GM12873 (cell line): ENCODE data around the gene HCCS.

ENCODE experiments used
- TF ChIP-seq, protein P1 (sequence below): IDR thresholded peaks from 2 replicates; pipeline ENCODE4 v1.5.1; 2012; ENCODE audit warnings: low read depth, mild to moderate bottlenecking, moderate library complexity, low read length, control low read depth; ENCODE audit not compliant: insufficient read depth; ENCODE audit errors: missing control alignments

The HCCS gene

DNA sequence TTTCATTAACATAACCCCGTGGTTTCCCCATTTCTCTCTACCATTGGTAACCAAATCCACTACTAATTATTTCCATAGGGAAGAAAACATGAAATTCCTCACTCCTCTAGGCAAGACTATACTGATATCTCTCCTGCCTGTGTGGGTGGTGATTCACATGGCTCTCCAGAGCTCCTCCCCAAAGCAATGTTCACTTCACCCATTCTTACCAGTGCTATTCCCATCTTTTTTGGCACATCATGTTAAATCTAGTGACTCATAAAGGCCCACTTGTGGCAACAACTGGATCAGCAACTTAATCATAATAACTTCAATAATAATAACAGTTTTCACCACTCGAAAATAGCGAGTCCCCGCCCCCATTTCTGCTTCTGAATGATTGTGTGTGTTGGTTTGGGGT, 6.1 kb upstream of the HCCS start:
- TF ChIP-seq, protein P1, sequence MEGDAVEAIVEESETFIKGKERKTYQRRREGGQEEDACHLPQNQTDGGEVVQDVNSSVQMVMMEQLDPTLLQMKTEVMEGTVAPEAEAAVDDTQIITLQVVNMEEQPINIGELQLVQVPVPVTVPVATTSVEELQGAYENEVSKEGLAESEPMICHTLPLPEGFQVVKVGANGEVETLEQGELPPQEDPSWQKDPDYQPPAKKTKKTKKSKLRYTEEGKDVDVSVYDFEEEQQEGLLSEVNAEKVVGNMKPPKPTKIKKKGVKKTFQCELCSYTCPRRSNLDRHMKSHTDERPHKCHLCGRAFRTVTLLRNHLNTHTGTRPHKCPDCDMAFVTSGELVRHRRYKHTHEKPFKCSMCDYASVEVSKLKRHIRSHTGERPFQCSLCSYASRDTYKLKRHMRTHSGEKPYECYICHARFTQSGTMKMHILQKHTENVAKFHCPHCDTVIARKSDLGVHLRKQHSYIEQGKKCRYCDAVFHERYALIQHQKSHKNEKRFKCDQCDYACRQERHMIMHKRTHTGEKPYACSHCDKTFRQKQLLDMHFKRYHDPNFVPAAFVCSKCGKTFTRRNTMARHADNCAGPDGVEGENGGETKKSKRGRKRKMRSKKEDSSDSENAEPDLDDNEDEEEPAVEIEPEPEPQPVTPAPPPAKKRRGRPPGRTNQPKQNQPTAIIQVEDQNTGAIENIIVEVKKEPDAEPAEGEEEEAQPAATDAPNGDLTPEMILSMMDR, result no peak

DNA sequence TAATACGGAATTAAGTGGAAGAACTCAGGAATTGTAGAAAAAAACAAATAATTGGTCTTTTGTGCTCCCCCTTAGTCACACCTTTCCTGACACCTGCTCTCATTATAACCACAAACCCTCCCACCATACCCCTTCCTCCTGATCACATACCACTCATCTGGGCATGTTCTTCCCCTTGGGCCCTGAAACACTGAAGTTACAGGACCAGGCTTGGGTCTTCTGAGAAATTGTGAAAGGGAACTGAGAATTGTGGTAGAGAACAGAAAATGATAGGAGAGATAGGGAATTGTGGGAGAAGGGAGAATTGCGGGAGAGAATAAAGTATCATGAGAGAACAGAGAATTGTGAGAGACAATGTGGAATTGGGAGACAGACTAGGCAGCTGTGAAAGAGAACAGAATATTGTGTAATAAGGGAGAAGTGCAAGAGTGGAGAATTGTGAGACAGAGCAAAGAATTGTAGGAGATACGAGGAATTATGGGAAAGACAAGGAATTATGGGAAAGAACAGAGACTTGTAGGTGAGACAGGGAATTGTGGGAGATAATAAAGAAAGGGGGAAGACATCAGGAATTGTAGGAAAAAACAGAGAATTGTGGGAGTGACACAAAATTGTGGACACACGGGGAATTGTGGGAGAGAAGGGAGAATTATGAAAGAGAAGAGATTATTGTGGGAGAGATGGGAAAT, 2.7 kb upstream of the HCCS start:
- TF ChIP-seq, protein P1, result no peak

DNA sequence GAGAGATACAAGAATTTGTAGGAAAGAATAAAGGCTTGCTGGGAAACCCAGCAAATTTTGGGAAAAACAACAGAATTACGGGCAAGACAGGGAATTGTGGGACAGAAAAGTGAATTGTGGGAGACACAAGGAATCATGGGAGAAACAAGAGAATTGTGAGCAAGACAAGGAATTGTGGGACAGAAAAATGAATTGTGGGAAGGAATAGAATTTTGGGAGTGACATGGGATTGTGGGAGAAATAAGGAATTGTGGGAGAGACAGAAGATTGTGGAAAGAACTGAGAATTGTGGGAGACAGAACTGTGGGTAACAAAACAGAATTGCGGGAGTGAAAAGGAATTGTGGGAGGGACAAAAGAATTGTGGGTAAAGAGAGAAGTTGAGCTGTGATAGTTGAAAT, 1.2 kb upstream of the HCCS start:
- TF ChIP-seq, protein P1, result no peak

DNA sequence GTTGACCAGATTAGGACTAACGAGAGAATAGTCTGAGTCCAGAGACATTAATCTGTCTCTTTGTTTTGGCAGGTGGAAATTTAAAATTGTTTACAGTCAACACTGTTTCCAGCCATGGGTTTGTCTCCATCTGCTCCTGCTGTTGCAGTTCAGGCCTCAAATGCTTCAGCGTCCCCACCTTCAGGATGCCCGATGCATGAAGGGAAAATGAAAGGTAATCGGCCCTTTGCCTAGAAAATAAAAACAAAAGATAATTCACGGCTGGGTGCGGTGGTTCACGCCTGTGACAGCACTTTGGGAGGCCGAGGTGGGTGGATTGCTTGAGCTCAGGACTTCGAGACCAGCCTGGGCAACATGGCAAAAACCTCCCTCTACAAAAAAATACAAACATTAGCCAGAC, 815 bp downstream of the HCCS start:
- TF ChIP-seq, protein P1, result no peak

DNA sequence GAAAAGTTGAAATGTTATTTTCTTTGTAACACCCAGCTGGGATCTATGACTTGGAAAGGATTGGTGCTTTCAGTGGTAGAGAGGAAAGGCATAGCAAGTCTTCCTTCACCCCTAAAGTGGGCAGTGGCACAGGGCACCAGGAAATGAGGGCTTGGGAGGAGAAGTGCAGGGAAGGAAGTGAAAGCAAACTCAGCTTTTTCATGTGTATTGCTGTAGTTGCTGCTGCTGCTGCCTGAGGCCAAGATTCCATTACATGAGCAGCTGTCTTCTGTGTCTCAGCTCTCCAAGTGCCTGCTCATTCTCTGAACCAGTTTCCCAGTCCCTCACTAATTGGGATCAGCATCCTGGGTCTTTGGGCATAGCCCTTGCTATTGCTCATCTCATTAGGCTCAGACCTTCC, 2.6 kb downstream of the HCCS start:
- TF ChIP-seq, protein P1, result no peak

DNA sequence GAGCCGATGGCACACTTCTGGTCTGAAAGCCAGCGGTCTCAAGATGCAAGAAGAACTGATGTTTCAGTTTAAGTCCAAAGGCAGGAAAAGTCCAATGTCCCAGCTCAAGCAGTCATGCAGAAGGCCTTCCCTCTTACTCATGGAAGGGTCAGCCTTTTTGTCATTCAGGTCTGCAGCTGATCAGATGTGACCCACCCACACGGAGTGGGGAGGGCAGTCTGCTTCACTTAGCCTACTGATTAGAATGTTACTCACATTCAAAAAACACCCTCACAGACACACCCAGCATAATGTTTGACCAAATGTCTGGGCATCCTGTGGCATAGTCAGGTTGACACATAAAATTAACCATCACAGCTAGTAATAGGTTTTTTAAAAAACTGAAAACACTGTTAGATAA, 6.6 kb downstream of the HCCS start:
- TF ChIP-seq, protein P1, result no peak

DNA sequence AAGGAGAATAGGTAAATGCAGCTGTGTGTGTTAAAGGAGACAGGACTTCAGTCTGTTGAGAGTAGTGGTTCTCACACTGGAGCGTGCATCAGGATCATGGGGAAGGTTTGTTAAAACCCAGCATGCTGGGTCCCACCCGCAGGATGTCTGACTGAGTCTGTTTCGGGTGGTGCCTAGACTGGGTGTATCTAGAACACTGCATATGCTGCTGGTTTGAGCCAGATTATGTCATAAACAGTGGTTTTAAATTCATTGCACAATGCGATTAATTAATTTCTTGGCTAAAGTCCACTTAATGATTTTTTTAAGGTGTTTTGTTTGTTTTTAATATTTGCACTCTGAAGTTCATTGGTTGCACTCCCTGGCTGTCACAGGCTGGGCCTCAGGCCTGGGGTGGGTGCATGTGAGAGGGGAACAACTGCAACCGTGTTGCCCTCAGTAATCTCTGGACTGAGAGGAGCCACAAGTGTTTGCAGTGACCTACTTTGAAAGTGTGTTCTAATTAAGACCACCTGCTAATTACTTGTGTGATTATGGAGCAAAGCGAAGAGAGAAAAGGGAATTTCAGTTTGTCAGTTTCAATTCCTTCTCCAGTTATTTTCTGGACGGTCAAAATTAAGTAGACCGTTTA, 8.3 kb downstream of the HCCS start:
- TF ChIP-seq, protein P1, result no peak
